ENCODE results near the gene TRDMT1.
A peak's percentile ranks its signal among the peaks of the same experiment; 100 is the strongest.

TRDMT1 gene

GRCh38 chr10:17200912-17201793 lies at the start of gene TRDMT1:
TRDMT1 (minus strand) TSS chr10:17201672; CDS start chr10:17201634, 38 bp downstream.
- DNase-seq (ENCODE audit: low read depth): peak; percentile 69

DNA sequence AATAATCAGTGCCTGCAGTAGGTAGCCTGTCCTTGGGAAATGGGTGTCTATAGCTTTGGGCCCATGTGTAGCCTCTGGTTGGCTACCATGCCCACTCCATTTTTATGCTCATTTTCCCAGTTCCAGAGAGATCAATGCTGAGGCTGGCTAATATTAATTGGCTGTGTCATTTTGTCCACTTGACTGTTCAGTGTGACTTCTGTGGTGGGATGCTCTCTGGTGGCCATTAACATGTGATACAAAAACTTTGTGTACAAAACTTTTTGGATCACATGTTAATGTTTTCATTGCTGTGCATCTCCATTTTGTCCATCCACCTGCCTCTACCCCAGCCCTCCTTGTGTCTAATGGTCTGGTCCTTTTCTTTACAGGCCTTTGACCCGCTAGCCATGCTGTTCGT lies 49.3 kb upstream of the TRDMT1 start:
- no peak for DNase-seq (ENCODE audit: low read depth)

- DNase-seq (ENCODE audit: low read depth): no peak
Observed at GRCh38 chr10:17249820-17250219, 48.3 kb upstream of the TRDMT1 start.

GRCh38 chr10:17248964-17249363 lies 47.5 kb upstream of the TRDMT1 start:
- DNase-seq (ENCODE audit: low read depth): no peak

DNA sequence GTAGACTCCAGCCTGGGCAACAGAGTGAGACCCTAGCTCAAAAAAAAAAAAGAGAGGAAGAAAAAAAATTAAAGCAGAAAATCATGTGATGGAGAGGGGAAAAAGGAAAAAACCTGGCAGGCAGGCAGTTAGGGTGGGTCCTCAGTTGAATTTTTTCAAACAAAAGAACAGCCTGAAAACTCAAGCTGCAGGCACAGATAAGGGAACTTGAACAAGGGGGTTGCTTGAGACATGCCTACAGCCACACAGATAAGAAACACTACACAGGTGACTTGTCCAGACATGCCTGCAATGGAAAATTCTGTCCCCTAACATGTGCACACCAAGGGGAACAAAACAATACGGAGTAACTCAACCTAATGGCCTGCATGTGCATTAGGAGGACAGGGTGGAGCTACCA lies 45.7 kb upstream of the TRDMT1 start:
- no peak for DNase-seq (ENCODE audit: low read depth)

- no peak for DNase-seq (ENCODE audit: low read depth)
Observed at GRCh38 chr10:17244700-17245365, 43.4 kb upstream of the TRDMT1 start.

- DNase-seq (ENCODE audit: low read depth): no peak
Observed at GRCh38 chr10:17241611-17242333, 40.3 kb upstream of the TRDMT1 start.

DNA sequence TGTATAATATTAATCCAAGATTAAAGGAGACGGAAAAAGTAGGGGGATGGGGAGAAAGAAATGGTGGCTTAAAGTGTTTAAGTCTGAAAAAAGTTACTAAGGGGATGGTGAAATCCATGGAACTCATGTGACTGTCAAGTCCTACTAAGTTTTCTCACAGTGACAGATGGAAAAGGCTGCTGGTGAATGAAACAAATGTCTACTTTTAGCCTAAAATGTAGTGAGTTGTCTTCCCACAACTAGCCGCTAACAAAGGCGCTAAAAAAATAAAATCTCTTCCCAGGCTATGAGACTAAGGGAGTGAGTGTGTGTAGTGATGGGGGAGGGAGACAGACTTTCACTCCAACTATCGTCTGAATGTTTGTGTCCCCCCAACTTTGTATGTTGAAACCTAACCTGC lies 39.1 kb upstream of the TRDMT1 start:
- no peak for DNase-seq (ENCODE audit: low read depth)

- DNase-seq (ENCODE audit: low read depth): no peak
Observed at GRCh38 chr10:17240096-17240495, 38.6 kb upstream of the TRDMT1 start.

- no peak for DNase-seq (ENCODE audit: low read depth)
Observed at GRCh38 chr10:17239345-17240085, 38.0 kb upstream of the TRDMT1 start.

- DNase-seq (ENCODE audit: low read depth): no peak
Observed at GRCh38 chr10:17238445-17239291, 37.2 kb upstream of the TRDMT1 start.

GRCh38 chr10:17237915-17238444 lies 36.5 kb upstream of the TRDMT1 start:
- no peak for DNase-seq (ENCODE audit: low read depth)

GRCh38 chr10:17237149-17237527 lies 35.7 kb upstream of the TRDMT1 start:
- DNase-seq (ENCODE audit: low read depth): no peak

GRCh38 chr10:17236468-17237148 lies 35.1 kb upstream of the TRDMT1 start:
- DNase-seq (ENCODE audit: low read depth): no peak

- DNase-seq (ENCODE audit: low read depth): no peak
Observed at GRCh38 chr10:17235136-17235535, 33.7 kb upstream of the TRDMT1 start.

DNA sequence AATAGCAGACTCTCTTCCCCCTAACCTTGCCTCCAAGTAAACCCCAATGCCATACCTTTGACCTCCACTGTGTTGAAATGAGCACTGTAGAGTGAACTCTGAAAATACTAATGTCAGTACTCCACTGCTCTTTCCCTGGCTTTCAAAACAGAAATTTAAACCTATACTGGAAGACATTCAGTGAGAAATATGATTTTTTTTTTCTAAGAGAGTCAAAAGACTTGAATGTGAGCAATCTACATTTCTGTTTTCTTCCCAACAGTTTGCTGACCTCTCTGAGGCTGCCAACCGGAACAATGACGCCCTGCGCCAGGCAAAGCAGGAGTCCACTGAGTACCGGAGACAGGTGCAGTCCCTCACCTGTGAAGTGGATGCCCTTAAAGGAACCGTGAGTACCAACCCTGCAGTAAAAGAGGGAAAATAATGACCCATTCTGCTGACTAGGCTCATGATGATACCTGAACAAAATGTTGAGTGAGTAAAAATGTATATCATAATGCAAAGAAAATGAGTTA lies 33.0 kb upstream of the TRDMT1 start:
- DNase-seq (ENCODE audit: low read depth): no peak

GRCh38 chr10:17233286-17233991 lies 32.0 kb upstream of the TRDMT1 start:
- no peak for DNase-seq (ENCODE audit: low read depth)

- DNase-seq (ENCODE audit: low read depth): no peak
Observed at GRCh38 chr10:17232276-17232960, 30.9 kb upstream of the TRDMT1 start.

DNA sequence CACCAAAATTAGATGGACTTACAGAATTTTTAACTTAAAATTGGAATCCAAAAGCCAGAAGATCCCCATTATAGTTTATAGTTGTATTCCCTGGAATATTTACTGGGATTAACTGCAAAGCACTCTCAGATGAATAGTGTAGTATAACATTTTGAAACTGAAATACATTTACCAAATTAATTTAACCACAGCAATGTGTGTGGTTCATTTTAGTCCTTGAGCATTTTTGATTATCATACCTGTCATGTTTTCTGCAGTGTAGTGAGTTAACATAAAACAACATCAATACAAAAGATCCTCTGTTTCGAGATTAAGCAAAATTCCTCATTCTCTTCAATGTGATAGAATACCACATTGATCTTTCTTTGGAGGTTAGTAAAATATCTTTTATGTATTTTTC lies 30.3 kb upstream of the TRDMT1 start:
- DNase-seq (ENCODE audit: low read depth): no peak

All from stimulated activated CD8-positive, alpha-beta memory T cell treated with anti-CD3 and anti-CD28 coated beads, Interleukin-4, amount 100 ng/mL, for 24 hours (primary cell).